Measurements from ENCODE around the gene RRP36. TPM values are rescaled to one million over a fixed set of nuclear protein-coding genes. Genes with fewer than 3 reads are reported as not detected.
"Not testable (repeated sequence)": the region's sequence is repeated elsewhere in the genome, so short reads cannot be mapped to it uniquely, and the experiment has no call there.

RRP36 gene
- total and polyA plus RNA-seq, 9 of the 15 experiments (the other 6 are each of a cell fraction or from before 2014, with no cell fraction given): 27.6 to 150 (median 114) TPM

GRCh38 chr6:43041475-43041874, 20.1 kb downstream of the RRP36 start:
- H3K9ac ChIP-seq (ENCODE audit: insufficient read depth in 1 of 2, low read depth in 2 of 2, low read length in 2 of 2); H4K20me1 ChIP-seq (replicated peaks; ENCODE audit: control insufficient read depth, insufficient read depth, low read length); H3K27ac ChIP-seq (ENCODE audit: extremely low read depth, low read depth, low read length); H3K4me3 ChIP-seq; ATAC-seq; CTCF ChIA-PET (ENCODE audit: low intra/inter-chr PET ratio); FAIRE-seq; H3K79me2 ChIP-seq (ENCODE audit: control insufficient read depth, insufficient read depth, low read length); H2AFZ ChIP-seq (ENCODE audit: low read depth, low read length); H3K4me2 ChIP-seq (ENCODE audit: insufficient read depth, low read length); H3K9me3 ChIP-seq (replicated peaks; ENCODE audit: control insufficient read depth, insufficient read depth, low read depth, low read length); intact Hi-C loops (cut with micrococcal nuclease); H3K9me1 ChIP-seq (ENCODE audit: control insufficient read depth, insufficient read depth, low read length); H3K27me3 ChIP-seq (ENCODE audit: control insufficient read depth in 2 of 2, insufficient read depth in 2 of 2, low read length in 2 of 2); in situ Hi-C loops (cut with MboI); DNase-seq (ENCODE audit: extremely low read depth in 1 of 4, low spot score in 3 of 4); BruUV-seq (replicated peaks): not testable (repeated sequence)
- 81% methylated on average over 7 of the region's 8 CpGs for WGBS (ENCODE audit: insufficient coverage, low coverage, missing lambda C conversion rate)
- peaks cover 83% of the 10 kb centered on the region for H3K36me3 ChIP-seq (ENCODE audit: control insufficient read depth, insufficient read depth, low read length)
- peaks cover 0 to 10% of the 10 kb centered on the region in 2 experiments; a peak in 3 of 5 replicates for H3K4me1 ChIP-seq (replicated peaks in 1 of 2; ENCODE audit: control insufficient read depth in 2 of 2, insufficient read depth in 2 of 2, low read length in 2 of 2)
- POLR2A ChIA-PET: interaction anchor here (1.1 to 2.5 kb wide), 5 partner anchors 8 to 13 kb away, joined by 3 to 12 read pairs (median 5); partner anchors contain the start of gene CUL7

- POLR2A ChIA-PET: interaction anchor here (1.2 to 2.5 kb wide), 3 partner anchors 9 to 11 kb away, joined by 5 to 12 read pairs (median 10); partner anchors contain the start of gene CUL7
- CTCF ChIA-PET (ENCODE audit: low intra/inter-chr PET ratio): no interaction called here
- FAIRE-seq (no peak), DNase-seq (ENCODE audit: extremely low read depth in 1 of 4, low spot score in 3 of 4) (no peak), ATAC-seq (no peak)
- BruUV-seq (replicated peaks): no TSS peak
- WGBS (ENCODE audit: insufficient coverage, low coverage, missing lambda C conversion rate): 87% methylated on average over 9 of the region's 9 CpGs
- Histone ChIP-seq H3K27ac (ENCODE audit: extremely low read depth, low read depth, low read length) (no peak overlapping the region), H3K4me3 (no peak overlapping the region), H3K9me1 (ENCODE audit: control insufficient read depth, insufficient read depth, low read length) (peaks cover 9% of the 10 kb centered on the region), H3K27me3 (ENCODE audit: control insufficient read depth in 2 of 2, insufficient read depth in 2 of 2, low read length in 2 of 2) (no peaks in the 10 kb centered on the region), H4K20me1 (replicated peaks; ENCODE audit: control insufficient read depth, insufficient read depth, low read length) (no peaks in the 10 kb centered on the region), H3K79me2 (ENCODE audit: control insufficient read depth, insufficient read depth, low read length) (no peaks in the 10 kb centered on the region), H3K36me3 (ENCODE audit: control insufficient read depth, insufficient read depth, low read length) (peaks cover 75% of the 10 kb centered on the region; the same call in 2 of the 3 replicates), H2AFZ (ENCODE audit: low read depth, low read length) (no peak overlapping the region), H3K9ac (ENCODE audit: insufficient read depth in 1 of 2, low read depth in 2 of 2, low read length in 2 of 2) (peak overlapping the region in 1 of 2 experiments; percentile 0; a peak in 1 of 4 replicates), H3K4me2 (ENCODE audit: insufficient read depth, low read length) (no peak overlapping the region), H3K4me1 (replicated peaks in 1 of 2; ENCODE audit: control insufficient read depth in 2 of 2, insufficient read depth in 2 of 2, low read length in 2 of 2) (peaks cover 0 to 7% of the 10 kb centered on the region in 2 experiments; a peak in 3 of 5 replicates), H3K9me3 (replicated peaks; ENCODE audit: control insufficient read depth, insufficient read depth, low read depth, low read length) (no peaks in the 10 kb centered on the region)
- TF ChIP-seq NBN (IDR thresholded peaks at IDR 0.05; ENCODE audit: low read depth) (no peak), RBFOX2 (IDR thresholded peaks at IDR 0.05; ENCODE audit: low read depth, low read length) (0 out of 2 replicates have a peak, but pooled peaks have one; percentile 6), POLR2AphosphoS5 (IDR thresholded peaks at IDR 0.05; ENCODE audit: control insufficient read depth, insufficient read depth, low read depth, low read length) (no peak), POLR2G (IDR thresholded peaks at IDR 0.05; ENCODE audit: low read depth, low read length) (0 out of 2 replicates have a peak, but pooled peaks have one; percentile 34)
- in situ Hi-C loops (cut with MboI) (no loop called here), intact Hi-C loops (cut with micrococcal nuclease) (no loop called here)
These were observed 21.9 kb downstream of the RRP36 start for GRCh38 chr6:43043310-43043709.

Data from K562 (cell line).